ENCODE measurements around the gene RBMS3. TPM values are rescaled to one million over a fixed set of nuclear protein-coding genes. Genes with fewer than 3 reads are reported as not detected.

The RBMS3 gene
- total RNA-seq, 1 donor from 2014 or later, result 3.4 TPM

GRCh38 chr3:29282427-29283230 lies 1.8 kb downstream of the RBMS3 start:
- FAIRE-seq, result no peak
- peak overlapping the region; percentile 60 for H3K4me3 ChIP-seq (ENCODE audit: low read depth, low read length)
- TF ChIP-seq CTCF (IDR thresholded peaks at IDR 0.05; ENCODE audit: insufficient read depth, low read length, severe bottlenecking), result no peak
- no peaks in the 10 kb centered on the region for H3K36me3 ChIP-seq (ENCODE audit: control insufficient read depth, insufficient read depth, low read length)
- peak; percentile 61 for DNase-seq (ENCODE audit: low read depth)
- no peaks in the 10 kb centered on the region for H3K27me3 ChIP-seq (ENCODE audit: control insufficient read depth, insufficient read depth, low read length)

- no peak for FAIRE-seq
- Histone ChIP-seq H3K27me3 (ENCODE audit: control insufficient read depth, insufficient read depth, low read length) (no peaks in the 10 kb centered on the region), H3K36me3 (ENCODE audit: control insufficient read depth, insufficient read depth, low read length) (no peaks in the 10 kb centered on the region), H3K4me3 (ENCODE audit: low read depth, low read length) (peak overlapping the region; percentile 60)
- no peak for TF ChIP-seq CTCF (IDR thresholded peaks at IDR 0.05; ENCODE audit: insufficient read depth, low read length, severe bottlenecking)
- peak; percentile 29 for DNase-seq (ENCODE audit: low read depth)
Measured at GRCh38 chr3:29283231-29284119, 2.6 kb downstream of the RBMS3 start.

- Histone ChIP-seq H3K36me3 (ENCODE audit: control insufficient read depth, insufficient read depth, low read length) (no peaks in the 10 kb centered on the region), H3K27me3 (ENCODE audit: control insufficient read depth, insufficient read depth, low read length) (no peaks in the 10 kb centered on the region), H3K4me3 (ENCODE audit: low read depth, low read length) (no peak overlapping the region)
- TF ChIP-seq CTCF (IDR thresholded peaks at IDR 0.05; ENCODE audit: insufficient read depth, low read length, severe bottlenecking), result no peak
- FAIRE-seq (no peak), DNase-seq (ENCODE audit: low read depth) (peak; percentile 65)
Measured at GRCh38 chr3:29284497-29284896, 3.6 kb downstream of the RBMS3 start.

GRCh38 chr3:29285471-29286071 lies 4.7 kb downstream of the RBMS3 start:
- peak; percentile 63 for DNase-seq (ENCODE audit: low read depth)
- Histone ChIP-seq H3K36me3 (ENCODE audit: control insufficient read depth, insufficient read depth, low read length) (no peaks in the 10 kb centered on the region), H3K27me3 (ENCODE audit: control insufficient read depth, insufficient read depth, low read length) (no peaks in the 10 kb centered on the region), H3K4me3 (ENCODE audit: low read depth, low read length) (peak overlapping the region; percentile 23)
- TF ChIP-seq CTCF (IDR thresholded peaks at IDR 0.05; ENCODE audit: insufficient read depth, low read length, severe bottlenecking), result no peak
- peak; percentile 73 for FAIRE-seq

GRCh38 chr3:29286478-29287240 lies 5.8 kb downstream of the RBMS3 start:
- TF ChIP-seq CTCF (IDR thresholded peaks at IDR 0.05; ENCODE audit: insufficient read depth, low read length, severe bottlenecking), result no peak
- DNase-seq (ENCODE audit: low read depth), result peak; percentile 38
- peak; percentile 7 for FAIRE-seq
- H3K4me3 ChIP-seq (ENCODE audit: low read depth, low read length), result peak overlapping the region; percentile 11
- no peaks in the 10 kb centered on the region for H3K27me3 ChIP-seq (ENCODE audit: control insufficient read depth, insufficient read depth, low read length)
- H3K36me3 ChIP-seq (ENCODE audit: control insufficient read depth, insufficient read depth, low read length), result no peaks in the 10 kb centered on the region

All from bronchial epithelial cell (primary cell).